Astrocyte (in vitro differentiated cells and primary cell): Measurements from ENCODE around the gene PGM2. TPM values are rescaled to one million over a fixed set of nuclear protein-coding genes. Genes with fewer than 3 reads are reported as not detected.
A peak's percentile ranks its signal among the peaks of the same experiment; 100 is the strongest.

Experiments used
- DNase-seq: peaks from one replicate; pipeline ENCODE4 v3.0.0-alpha.2; 2010; ENCODE audit warnings: low read depth
- FAIRE-seq: peaks from 2 replicates; lab custom pipeline; 2011; peaks lifted over from hg19 to GRCh38; lab: Jason Lieb, UNC
- H2AFZ ChIP-seq: 2 replicates; pipeline ENCODE4 v1.6.0; 2012; ENCODE audit warnings: low read depth, low read length, inconsistent platforms
- H3K27ac ChIP-seq: 2 replicates; pipeline ENCODE4 v1.5.1; 2011; ENCODE audit warnings: low read depth, low read length, inconsistent platforms
- H3K27me3 ChIP-seq: 2 replicates; pipeline ENCODE4 v1.6.0; 2011; ENCODE audit warnings: low read length, inconsistent platforms; ENCODE audit not compliant: insufficient read depth
- H3K36me3 ChIP-seq: 2 replicates; pipeline ENCODE4 v1.5.1; 2011; ENCODE audit warnings: low read length, inconsistent platforms; ENCODE audit not compliant: insufficient read depth
- H3K4me1 ChIP-seq: 2 replicates; pipeline ENCODE4 v1.5.1; 2011; ENCODE audit warnings: low read length, inconsistent platforms; ENCODE audit not compliant: insufficient read depth
- H3K4me2 ChIP-seq: 2 replicates; pipeline ENCODE4 v1.6.0; 2012; ENCODE audit warnings: low read length, inconsistent platforms
- H3K4me3 ChIP-seq: 2 replicates; pipeline ENCODE4 v1.5.1; 2011; ENCODE audit warnings: low read depth, mild to moderate bottlenecking, low read length, inconsistent platforms; ENCODE audit not compliant: insufficient read depth
- H3K79me2 ChIP-seq: 2 replicates; pipeline ENCODE4 v1.6.0; 2012; ENCODE audit warnings: mild to moderate bottlenecking, low read length, inconsistent platforms; ENCODE audit not compliant: insufficient read depth
- H3K9ac ChIP-seq: 2 replicates; pipeline ENCODE4 v1.6.0; 2012; ENCODE audit warnings: mild to moderate bottlenecking, low read length, inconsistent platforms
- H3K9me3 ChIP-seq: 2 replicates; pipeline ENCODE4 v1.5.1; 2012; ENCODE audit warnings: low read depth, mild to moderate bottlenecking, low read length, inconsistent platforms; ENCODE audit not compliant: insufficient read depth
- H4K20me1 ChIP-seq: 2 replicates; pipeline ENCODE4 v1.6.0; 2012; ENCODE audit warnings: low read length, inconsistent platforms; ENCODE audit not compliant: insufficient read depth
- H3K27ac Mint-ChIP-seq: one replicate; pipeline ENCODE4 v1.8.0; 2021; ENCODE audit warnings: mild to moderate bottlenecking, mixed read lengths; ENCODE audit not compliant: unreplicated experiment
- H3K27me3 Mint-ChIP-seq: one replicate; pipeline ENCODE4 v1.8.0; 2021; ENCODE audit warnings: low read depth, mixed read lengths; ENCODE audit not compliant: unreplicated experiment
- H3K36me3 Mint-ChIP-seq: one replicate; pipeline ENCODE4 v1.8.0; 2021; ENCODE audit warnings: low read depth, mixed read lengths; ENCODE audit not compliant: unreplicated experiment
- H3K4me1 Mint-ChIP-seq: one replicate; pipeline ENCODE4 v1.8.0; 2021; ENCODE audit warnings: low read depth, mixed read lengths; ENCODE audit not compliant: unreplicated experiment
- H3K4me3 Mint-ChIP-seq: one replicate; pipeline ENCODE4 v1.8.0; 2021; ENCODE audit warnings: mild to moderate bottlenecking, moderate library complexity, mixed read lengths; ENCODE audit not compliant: unreplicated experiment
- H3K9me3 Mint-ChIP-seq: one replicate; pipeline ENCODE4 v1.8.0; 2021; ENCODE audit warnings: mild to moderate bottlenecking, mixed read lengths; ENCODE audit not compliant: unreplicated experiment
- CTCF ChIP-seq: IDR thresholded peaks from 2 replicates; pipeline ENCODE4 v1.5.1; 2011; ENCODE audit warnings: low read depth, mild to moderate bottlenecking, inconsistent platforms, low read length, moderate library complexity; ENCODE audit not compliant: insufficient read depth
- EZH2 ChIP-seq: IDR thresholded peaks from 2 replicates; pipeline ENCODE4 v1.6.1; 2012; ENCODE audit warnings: mild to moderate bottlenecking, low read length, inconsistent platforms; ENCODE audit not compliant: insufficient read depth
- total RNA-seq: library from RNA; stranded (reverse); gene quantifications from 2 replicates; pipeline ENCODE4 v1.2.1, GENCODE V29; 2021

PGM2 gene
- total RNA-seq, 1 donor from 2014 or later, result 24.4 TPM

GRCh38 chr4:37889849-37890800 lies 63.6 kb downstream of the PGM2 start:
- H3K9me3 ChIP-seq, result no peaks in the 10 kb centered on the region
- H3K36me3 ChIP-seq, result no peaks in the 10 kb centered on the region
- Mint-ChIP-seq H3K9me3 (no peaks in the 10 kb centered on the region), H3K4me3 (peak overlapping the region; percentile 67), H3K27me3 (peaks cover 60% of the 10 kb centered on the region), H3K36me3 (no peaks in the 10 kb centered on the region), H3K27ac (no peak overlapping the region), H3K4me1 (no peaks in the 10 kb centered on the region)
- H3K9ac ChIP-seq, result no peak overlapping the region
- no peaks in the 10 kb centered on the region for H4K20me1 ChIP-seq
- H3K27me3 ChIP-seq, result peaks cover 22% of the 10 kb centered on the region
- no peak overlapping the region for H3K27ac ChIP-seq
- H3K79me2 ChIP-seq, result no peaks in the 10 kb centered on the region
- DNase-seq, result no peak
- no peak for FAIRE-seq
- H3K4me2 ChIP-seq, result peak overlapping the region; percentile 88
- peak overlapping the region; percentile 62 for H3K4me3 ChIP-seq
- H3K4me1 ChIP-seq, result peaks cover 8% of the 10 kb centered on the region
- H2AFZ ChIP-seq, result peak overlapping the region; percentile 75
- TF ChIP-seq CTCF, result no peak
- TF ChIP-seq EZH2, result peak; percentile 74

GRCh38 chr4:37890801-37891259 lies 64.3 kb downstream of the PGM2 start, which contains the start of gene TBC1D1:
TSS of gene TBC1D1 (plus strand) at chr4:37891084. CDS start at chr4:37902096, 11,012 bp downstream.
- Histone ChIP-seq H3K9me3 (no peaks in the 10 kb centered on the region), H2AFZ (peak within 1 kb of the TSS; percentile 75), H3K4me1 (peaks cover 8% of the 10 kb centered on the region), H3K4me3 (peak within 1 kb of the TSS; percentile 62), H3K79me2 (no peaks in the 10 kb centered on the region), H4K20me1 (no peaks in the 10 kb centered on the region), H3K27ac (no peak within 1 kb of the TSS), H3K4me2 (peak within 1 kb of the TSS; percentile 88), H3K36me3 (no peaks in the 10 kb centered on the region), H3K27me3 (peaks cover 22% of the 10 kb centered on the region), H3K9ac (peak within 1 kb of the TSS; percentile 15)
- no peak for DNase-seq
- FAIRE-seq, result no peak
- no peak within 1 kb of the TSS for H3K27ac Mint-ChIP-seq
- no peaks in the 10 kb centered on the region for H3K36me3 Mint-ChIP-seq
- H3K4me3 Mint-ChIP-seq, result peak within 1 kb of the TSS; percentile 82
- TF ChIP-seq CTCF, result no peak
- peak; percentile 4 for TF ChIP-seq EZH2
- H3K27me3 Mint-ChIP-seq, result peaks cover 60% of the 10 kb centered on the region
- H3K4me1 Mint-ChIP-seq, result no peaks in the 10 kb centered on the region
- no peaks in the 10 kb centered on the region for H3K9me3 Mint-ChIP-seq
